Measurements from ENCODE around the gene GNG12. TPM values are rescaled to one million over a fixed set of nuclear protein-coding genes. Genes with fewer than 3 reads are reported as not detected.
A peak's percentile ranks its signal among the peaks of the same experiment; 100 is the strongest.

GNG12 gene
- total and polyA plus RNA-seq, 2 donors from 2014 or later = 46.1 to 89.3 TPM

- TF ChIP-seq CTCF (IDR thresholded peaks at IDR 0.05; ENCODE audit: borderline replicate concordance, extremely low read depth, insufficient read depth) = no peak
- Histone ChIP-seq H3K4me3 (ENCODE audit: low read length in 3 of 3) (no peak overlapping the region), H3K27me3 (ENCODE audit: control insufficient read depth, insufficient read depth, low read length) (no peaks in the 10 kb centered on the region), H3K4me1 (ENCODE audit: control insufficient read depth in 2 of 3, insufficient read depth in 2 of 3, low read depth in 1 of 3, low read length in 3 of 3) (peaks cover 0 to 41% (median 17%) of the 10 kb centered on the region in 3 donors), H3K9ac (ENCODE audit: low read length in 3 of 3) (no peak overlapping the region), H3K9me3 (ENCODE audit: control insufficient read depth in 2 of 3, insufficient read depth in 1 of 3, low read length in 3 of 3) (peaks cover 0 to 2% (median 0%) of the 10 kb centered on the region in 3 donors), H3K27ac (ENCODE audit: low read depth in 2 of 2, low read length in 2 of 2) (no peak overlapping the region), H3K36me3 (ENCODE audit: control insufficient read depth in 2 of 3, insufficient read depth in 3 of 3, low read length in 3 of 3) (no peaks in the 10 kb centered on the region)
- DNase-seq (no peak), FAIRE-seq (no peak)
- intact Hi-C loops (cut with DNase I) = no loop called here
Measured at GRCh38 chr1:67804710-67805109, 28.6 kb downstream of the GNG12 start.

GRCh38 chr1:67803380-67804279 lies 29.6 kb downstream of the GNG12 start:
- intact Hi-C loops (cut with DNase I) = no loop called here
- Histone ChIP-seq H3K4me1 (ENCODE audit: control insufficient read depth in 2 of 3, insufficient read depth in 2 of 3, low read depth in 1 of 3, low read length in 3 of 3) (peaks cover 0 to 41% (median 17%) of the 10 kb centered on the region in 3 donors), H3K9me3 (ENCODE audit: control insufficient read depth in 2 of 3, insufficient read depth in 1 of 3, low read length in 3 of 3) (no peaks in the 10 kb centered on the region), H3K27ac (ENCODE audit: low read depth in 2 of 2, low read length in 2 of 2) (peak overlapping the region in 1 of 2 donors; percentile 22), H3K9ac (ENCODE audit: low read length in 3 of 3) (peak overlapping the region in 1 of 3 donors; percentile 22), H3K27me3 (ENCODE audit: control insufficient read depth, insufficient read depth, low read length) (no peaks in the 10 kb centered on the region), H3K4me3 (ENCODE audit: low read length in 3 of 3) (no peak overlapping the region), H3K36me3 (ENCODE audit: control insufficient read depth in 2 of 3, insufficient read depth in 3 of 3, low read length in 3 of 3) (no peaks in the 10 kb centered on the region)
- DNase-seq (no peak), FAIRE-seq (no peak)
- TF ChIP-seq CTCF (IDR thresholded peaks at IDR 0.05; ENCODE audit: borderline replicate concordance, extremely low read depth, insufficient read depth) = no peak

GRCh38 chr1:67802565-67802964 lies 30.7 kb downstream of the GNG12 start:
- TF ChIP-seq CTCF (IDR thresholded peaks at IDR 0.05; ENCODE audit: borderline replicate concordance, extremely low read depth, insufficient read depth) = no peak
- FAIRE-seq (no peak), DNase-seq (peak in 3 of 5 donors; percentile 21 to 54 (median 25))
- Histone ChIP-seq H3K4me3 (ENCODE audit: low read length in 3 of 3) (no peak overlapping the region), H3K36me3 (ENCODE audit: control insufficient read depth in 2 of 3, insufficient read depth in 3 of 3, low read length in 3 of 3) (no peaks in the 10 kb centered on the region), H3K9ac (ENCODE audit: low read length in 3 of 3) (no peak overlapping the region), H3K27ac (ENCODE audit: low read depth in 2 of 2, low read length in 2 of 2) (peak overlapping the region; percentile 25 to 40), H3K27me3 (ENCODE audit: control insufficient read depth, insufficient read depth, low read length) (no peaks in the 10 kb centered on the region), H3K4me1 (ENCODE audit: control insufficient read depth in 2 of 3, insufficient read depth in 2 of 3, low read depth in 1 of 3, low read length in 3 of 3) (peaks cover 0 to 41% (median 19%) of the 10 kb centered on the region in 3 donors), H3K9me3 (ENCODE audit: control insufficient read depth in 2 of 3, insufficient read depth in 1 of 3, low read length in 3 of 3) (no peaks in the 10 kb centered on the region)
- intact Hi-C loops (cut with DNase I) = no loop called here
